HEK293 (cell line): Measurements from ENCODE around the gene GMDS.

Source experiments
- CTCF ChIA-PET: fragments of 350-600 bp; formaldehyde crosslinking; extraction: SDS; loops from one replicate; lab custom pipeline; 2021; ENCODE audit warnings: antibody characterized with exemption; lab: Yijun Ruan, JAX
- POLR2A ChIA-PET: fragments of 300-600 bp; formaldehyde crosslinking; extraction: SDS; loops from one replicate; lab custom pipeline; 2020; ENCODE audit warnings: antibody characterized with exemption, inconsistent platforms; lab: Yijun Ruan, JAX
- H3K27ac ChIP-seq: fragments of 200-500 bp; sonication (Bioruptor generic); 2 replicates; pipeline ENCODE4 v1.5.1; 2014; ENCODE audit warnings: low read depth, low read length, control low read depth, inconsistent platforms; ENCODE audit errors: extremely low read depth
- H3K36me3 ChIP-seq, 2 experiments: fragments of 200-500 bp in 1 of 2; sonication (Bioruptor generic) in 1 of 2; 1 replicate in 1 of 2; 2 replicates in 1 of 2; pipeline ENCODE4 v1.5.1; 2014 to 2017; ENCODE audit warnings: inconsistent platforms in 2 of 2, low read length in 2 of 2; ENCODE audit not compliant: control insufficient read depth in 2 of 2, insufficient read depth in 1 of 2
- H3K4me1 ChIP-seq: fragments of 200-500 bp; sonication (Bioruptor generic); 2 replicates; pipeline ENCODE4 v1.5.1; 2014; ENCODE audit warnings: mild to moderate bottlenecking, low read length, inconsistent platforms; ENCODE audit not compliant: control insufficient read depth, insufficient read depth
- H3K4me3 ChIP-seq: 2 replicates; pipeline ENCODE4 v1.5.1; 2011; ENCODE audit warnings: low read depth, mild to moderate bottlenecking, control low read depth, low read length, moderate library complexity
- H3K9me3 ChIP-seq: fragments of 200-500 bp; sonication (Bioruptor generic); 2 replicates; pipeline ENCODE4 v1.5.1; 2014; ENCODE audit warnings: low read depth, low read length, inconsistent platforms; ENCODE audit not compliant: control insufficient read depth, insufficient read depth
- OSR2 ChIP-seq: fragments of 450-650 bp; formaldehyde crosslinking; IDR thresholded peaks from 2 replicates; pipeline ENCODE4 v1.5.1; 2016; ENCODE audit warnings: missing biosample characterization, missing genetic modification characterization
- SETDB1 ChIP-seq: IDR thresholded peaks from one replicate; pipeline ENCODE4 v1.6.1; 2017; ENCODE audit warnings: mild to moderate bottlenecking, low read length, moderate library complexity, mixed read lengths; ENCODE audit not compliant: insufficient read length
- YY2 ChIP-seq: fragments of 450-650 bp; formaldehyde crosslinking; IDR thresholded peaks from 2 replicates; pipeline ENCODE4 v1.5.1; 2016; ENCODE audit warnings: missing biosample characterization, missing genetic modification characterization
- ZBTB20 ChIP-seq: fragments of 450-650 bp; formaldehyde crosslinking; IDR thresholded peaks from 2 replicates; pipeline ENCODE4 v1.5.1; 2016; ENCODE audit warnings: missing biosample characterization, missing genetic modification characterization
- ZNF223 ChIP-seq: fragments of 450-650 bp; formaldehyde crosslinking; IDR thresholded peaks from 2 replicates; pipeline ENCODE4 v1.5.1; 2016; ENCODE audit warnings: missing biosample characterization, missing genetic modification characterization
- ZNF311 ChIP-seq: fragments of 450-650 bp; formaldehyde crosslinking; IDR thresholded peaks from 2 replicates; pipeline ENCODE4 v1.5.1; 2017; ENCODE audit warnings: missing biosample characterization, missing genetic modification characterization, borderline replicate concordance
- ZNF335 ChIP-seq: fragments of 450-650 bp; formaldehyde crosslinking; conservative IDR thresholded peaks from 2 replicates; pipeline ENCODE4 v1.5.1; 2016; ENCODE audit warnings: missing biosample characterization, missing genetic modification characterization
- ZNF544 ChIP-seq: fragments of 450-650 bp; formaldehyde crosslinking; IDR thresholded peaks from 2 replicates; pipeline ENCODE4 v1.5.0; 2017; ENCODE audit warnings: missing biosample characterization, missing genetic modification characterization
- ZNF561 ChIP-seq: fragments of 450-650 bp; IDR thresholded peaks from 2 replicates; pipeline ENCODE4 v1.5.1; 2018; ENCODE audit warnings: missing biosample characterization, missing genetic modification characterization, borderline replicate concordance
- ZNF791 ChIP-seq: fragments of 450-650 bp; formaldehyde crosslinking; IDR thresholded peaks from 2 replicates; pipeline ENCODE4 v1.5.1; 2016; ENCODE audit warnings: missing biosample characterization, missing genetic modification characterization
- TF ChIP-seq, protein P1 (sequence below): fragments of 450-650 bp; formaldehyde crosslinking; IDR thresholded peaks from 2 replicates; pipeline ENCODE4 v1.5.1; 2016; ENCODE audit warnings: missing biosample characterization, missing genetic modification characterization
- TF ChIP-seq, protein P2 (sequence below): fragments of 450-650 bp; formaldehyde crosslinking; conservative IDR thresholded peaks from 2 replicates; pipeline ENCODE4 v1.5.1; 2016; ENCODE audit warnings: low read depth, missing biosample characterization, missing genetic modification characterization
- TF ChIP-seq, protein P3 (sequence below): fragments of 450-650 bp; formaldehyde crosslinking; IDR thresholded peaks from 2 replicates; pipeline ENCODE4 v1.5.1; 2016; ENCODE audit warnings: missing biosample characterization, missing genetic modification characterization

GMDS gene

DNA sequence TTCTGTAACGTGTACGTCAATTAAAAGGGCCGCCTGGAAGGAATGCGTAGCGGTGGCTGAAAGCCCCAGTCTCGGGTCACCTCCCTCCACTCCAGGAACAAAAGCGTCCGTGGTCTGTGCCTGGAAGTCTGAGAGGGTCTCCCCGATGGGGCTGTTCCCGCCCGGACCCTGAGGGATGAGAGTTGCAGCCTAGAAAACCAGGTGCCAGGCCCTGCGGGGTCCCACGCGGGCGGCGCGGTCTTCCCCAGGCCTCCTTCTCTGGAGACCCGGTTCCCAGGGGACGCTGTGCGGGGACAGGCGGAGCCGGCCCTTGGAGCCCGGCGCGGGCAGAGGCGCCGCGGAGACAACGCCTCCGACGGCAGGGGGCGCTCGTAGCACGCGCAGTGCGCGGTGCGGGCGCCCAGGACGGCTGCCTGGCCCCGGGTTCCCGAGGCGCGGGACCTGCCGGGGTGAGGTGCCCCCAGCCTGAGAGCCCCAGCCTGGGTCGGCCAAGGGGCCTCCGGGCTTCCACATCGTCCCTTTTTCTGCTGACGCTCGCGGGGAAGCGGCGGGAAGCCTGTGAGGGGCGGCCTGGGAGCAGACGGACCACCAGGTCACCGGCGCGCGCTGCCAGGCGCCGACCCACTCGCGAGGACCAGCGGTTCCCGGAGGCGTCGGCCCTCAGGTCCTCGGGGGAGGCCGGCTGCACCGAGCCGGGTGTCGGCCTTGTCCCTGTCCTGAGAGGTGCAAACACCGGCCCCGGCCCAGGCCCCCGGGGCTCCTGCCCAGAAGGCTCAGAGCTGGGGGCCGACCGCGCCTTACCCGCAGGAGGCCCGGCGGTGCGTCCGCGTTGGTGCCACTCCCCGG, 641.0 kb downstream of the GMDS start (continued):
- TF ChIP-seq, protein P1, sequence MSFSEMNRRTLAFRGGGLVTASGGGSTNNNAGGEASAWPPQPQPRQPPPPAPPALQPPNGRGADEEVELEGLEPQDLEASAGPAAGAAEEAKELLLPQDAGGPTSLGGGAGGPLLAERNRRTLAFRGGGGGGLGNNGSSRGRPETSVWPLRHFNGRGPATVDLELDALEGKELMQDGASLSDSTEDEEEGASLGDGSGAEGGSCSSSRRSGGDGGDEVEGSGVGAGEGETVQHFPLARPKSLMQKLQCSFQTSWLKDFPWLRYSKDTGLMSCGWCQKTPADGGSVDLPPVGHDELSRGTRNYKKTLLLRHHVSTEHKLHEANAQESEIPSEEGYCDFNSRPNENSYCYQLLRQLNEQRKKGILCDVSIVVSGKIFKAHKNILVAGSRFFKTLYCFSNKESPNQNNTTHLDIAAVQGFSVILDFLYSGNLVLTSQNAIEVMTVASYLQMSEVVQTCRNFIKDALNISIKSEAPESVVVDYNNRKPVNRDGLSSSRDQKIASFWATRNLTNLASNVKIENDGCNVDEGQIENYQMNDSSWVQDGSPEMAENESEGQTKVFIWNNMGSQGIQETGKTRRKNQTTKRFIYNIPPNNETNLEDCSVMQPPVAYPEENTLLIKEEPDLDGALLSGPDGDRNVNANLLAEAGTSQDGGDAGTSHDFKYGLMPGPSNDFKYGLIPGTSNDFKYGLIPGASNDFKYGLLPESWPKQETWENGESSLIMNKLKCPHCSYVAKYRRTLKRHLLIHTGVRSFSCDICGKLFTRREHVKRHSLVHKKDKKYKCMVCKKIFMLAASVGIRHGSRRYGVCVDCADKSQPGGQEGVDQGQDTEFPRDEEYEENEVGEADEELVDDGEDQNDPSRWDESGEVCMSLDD (tag by site-specific recombination), result no peak
- TF ChIP-seq ZNF561 (tag by site-specific recombination) (peak; percentile 41; the same call in 1 of the 2 replicates), ZBTB20 (tag by site-specific recombination) (peak; percentile 50; the same call in 1 of the 2 replicates), OSR2 (tag by site-specific recombination) (no peak), ZNF311 (tag by site-specific recombination) (no peak), ZNF791 (tag by site-specific recombination) (no peak), SETDB1 (no peak), ZNF223 (tag by site-specific recombination) (no peak), ZNF335 (peak; percentile 83), YY2 (tag by site-specific recombination) (no peak)
- TF ChIP-seq, protein P2, sequence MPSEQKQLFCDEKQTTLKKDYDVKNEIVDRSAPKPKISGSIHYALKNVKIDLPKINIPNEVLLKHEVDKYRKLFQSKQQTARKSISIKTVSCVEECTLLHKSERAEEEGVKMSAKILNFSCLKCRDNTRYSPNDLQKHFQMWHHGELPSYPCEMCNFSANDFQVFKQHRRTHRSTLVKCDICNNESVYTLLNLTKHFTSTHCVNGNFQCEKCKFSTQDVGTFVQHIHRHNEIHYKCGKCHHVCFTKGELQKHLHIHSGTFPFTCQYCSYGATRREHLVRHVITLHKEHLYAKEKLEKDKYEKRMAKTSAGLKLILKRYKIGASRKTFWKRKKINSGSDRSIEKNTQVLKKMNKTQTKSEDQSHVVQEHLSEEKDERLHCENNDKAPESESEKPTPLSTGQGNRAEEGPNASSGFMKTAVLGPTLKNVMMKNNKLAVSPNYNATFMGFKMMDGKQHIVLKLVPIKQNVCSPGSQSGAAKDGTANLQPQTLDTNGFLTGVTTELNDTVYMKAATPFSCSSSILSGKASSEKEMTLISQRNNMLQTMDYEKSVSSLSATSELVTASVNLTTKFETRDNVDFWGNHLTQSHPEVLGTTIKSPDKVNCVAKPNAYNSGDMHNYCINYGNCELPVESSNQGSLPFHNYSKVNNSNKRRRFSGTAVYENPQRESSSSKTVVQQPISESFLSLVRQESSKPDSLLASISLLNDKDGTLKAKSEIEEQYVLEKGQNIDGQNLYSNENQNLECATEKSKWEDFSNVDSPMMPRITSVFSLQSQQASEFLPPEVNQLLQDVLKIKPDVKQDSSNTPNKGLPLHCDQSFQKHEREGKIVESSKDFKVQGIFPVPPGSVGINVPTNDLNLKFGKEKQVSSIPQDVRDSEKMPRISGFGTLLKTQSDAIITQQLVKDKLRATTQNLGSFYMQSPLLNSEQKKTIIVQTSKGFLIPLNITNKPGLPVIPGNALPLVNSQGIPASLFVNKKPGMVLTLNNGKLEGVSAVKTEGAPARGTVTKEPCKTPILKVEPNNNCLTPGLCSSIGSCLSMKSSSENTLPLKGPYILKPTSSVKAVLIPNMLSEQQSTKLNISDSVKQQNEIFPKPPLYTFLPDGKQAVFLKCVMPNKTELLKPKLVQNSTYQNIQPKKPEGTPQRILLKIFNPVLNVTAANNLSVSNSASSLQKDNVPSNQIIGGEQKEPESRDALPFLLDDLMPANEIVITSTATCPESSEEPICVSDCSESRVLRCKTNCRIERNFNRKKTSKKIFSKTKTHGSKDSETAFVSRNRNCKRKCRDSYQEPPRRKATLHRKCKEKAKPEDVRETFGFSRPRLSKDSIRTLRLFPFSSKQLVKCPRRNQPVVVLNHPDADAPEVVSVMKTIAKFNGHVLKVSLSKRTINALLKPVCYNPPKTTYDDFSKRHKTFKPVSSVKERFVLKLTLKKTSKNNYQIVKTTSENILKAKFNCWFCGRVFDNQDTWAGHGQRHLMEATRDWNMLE (tag by site-specific recombination), result no peak
- TF ChIP-seq, protein P3, sequence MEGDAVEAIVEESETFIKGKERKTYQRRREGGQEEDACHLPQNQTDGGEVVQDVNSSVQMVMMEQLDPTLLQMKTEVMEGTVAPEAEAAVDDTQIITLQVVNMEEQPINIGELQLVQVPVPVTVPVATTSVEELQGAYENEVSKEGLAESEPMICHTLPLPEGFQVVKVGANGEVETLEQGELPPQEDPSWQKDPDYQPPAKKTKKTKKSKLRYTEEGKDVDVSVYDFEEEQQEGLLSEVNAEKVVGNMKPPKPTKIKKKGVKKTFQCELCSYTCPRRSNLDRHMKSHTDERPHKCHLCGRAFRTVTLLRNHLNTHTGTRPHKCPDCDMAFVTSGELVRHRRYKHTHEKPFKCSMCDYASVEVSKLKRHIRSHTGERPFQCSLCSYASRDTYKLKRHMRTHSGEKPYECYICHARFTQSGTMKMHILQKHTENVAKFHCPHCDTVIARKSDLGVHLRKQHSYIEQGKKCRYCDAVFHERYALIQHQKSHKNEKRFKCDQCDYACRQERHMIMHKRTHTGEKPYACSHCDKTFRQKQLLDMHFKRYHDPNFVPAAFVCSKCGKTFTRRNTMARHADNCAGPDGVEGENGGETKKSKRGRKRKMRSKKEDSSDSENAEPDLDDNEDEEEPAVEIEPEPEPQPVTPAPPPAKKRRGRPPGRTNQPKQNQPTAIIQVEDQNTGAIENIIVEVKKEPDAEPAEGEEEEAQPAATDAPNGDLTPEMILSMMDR (tag by site-specific recombination), result peak; percentile 56

DNA sequence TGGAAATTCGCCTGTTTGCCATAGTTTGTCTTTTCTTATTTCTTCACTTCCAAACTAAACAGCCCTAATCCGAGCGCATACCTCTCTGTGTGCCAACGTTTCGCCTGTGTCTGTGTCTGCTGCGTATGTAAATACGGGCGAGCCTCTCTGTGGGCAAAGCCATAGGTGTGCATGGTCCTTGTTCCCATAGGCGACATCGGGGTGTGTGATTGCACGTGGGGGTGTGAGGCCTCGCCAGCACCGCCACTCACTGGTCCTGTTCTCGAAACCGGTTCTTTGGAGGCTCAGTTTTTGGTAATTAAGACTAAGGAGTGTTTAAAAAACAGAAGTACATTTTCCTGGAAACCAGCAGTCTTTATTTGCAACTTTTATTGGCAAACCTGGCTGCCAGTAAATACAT, 641.7 kb downstream of the GMDS start:
- no peaks in the 10 kb centered on the region for H3K9me3 ChIP-seq
- no peak for TF ChIP-seq ZNF544 (tag by site-specific recombination)
- H3K4me1 ChIP-seq, result peaks cover 26% of the 10 kb centered on the region
- POLR2A ChIA-PET, result no interaction called here
- H3K27ac ChIP-seq, result peak overlapping the region; percentile 80; the same call in 1 of the 2 replicates
- CTCF ChIA-PET, result interaction anchor here (1.9 to 2.2 kb wide), 2 partner anchors 501 to 591 kb away, joined by 6 to 11 read pairs; no protein-coding TSS in a partner anchor
- H3K36me3 ChIP-seq, result no peaks in the 10 kb centered on the region
- no peak overlapping the region for H3K4me3 ChIP-seq
